ENCODE measurements around the gene RPS6KA3.
A peak's percentile ranks its signal among the peaks of the same experiment; 100 is the strongest.

RPS6KA3 gene

DNA sequence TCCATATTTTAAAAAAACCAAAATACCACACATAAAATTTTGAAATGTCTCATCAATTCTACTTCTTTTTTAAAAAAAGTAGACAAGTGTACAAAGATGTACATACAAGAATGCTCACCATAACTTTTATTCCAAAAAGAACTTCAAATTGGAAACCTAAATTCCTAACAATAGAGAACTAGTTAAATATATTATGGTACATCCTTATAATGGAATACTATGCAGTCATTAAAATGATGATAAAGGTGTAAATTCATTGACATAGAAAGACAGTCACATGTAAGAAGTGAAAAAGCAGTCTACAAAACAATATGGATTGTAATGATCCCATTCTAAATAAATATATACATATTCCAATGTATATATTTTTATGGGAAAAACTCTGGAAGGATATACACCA, 31.0 kb downstream of the RPS6KA3 start:
- no peak overlapping the region for H3K18ac ChIP-seq (ENCODE audit: low read length)
- no peak overlapping the region for H2BK15ac ChIP-seq (replicated peaks; ENCODE audit: low read depth)
- no peak for DNase-seq
- no peaks in the 10 kb centered on the region for H3K79me2 ChIP-seq (ENCODE audit: control insufficient read depth, insufficient read depth, low read length)
- no peak overlapping the region for H3K4ac ChIP-seq (ENCODE audit: low read depth, low read length)
- H3K9ac ChIP-seq (ENCODE audit: low read length): no peak overlapping the region
- no peaks in the 10 kb centered on the region for H3K4me1 ChIP-seq (ENCODE audit: control insufficient read depth, low read depth, low read length)
- no peak overlapping the region for H3K4me3 ChIP-seq (ENCODE audit: low read length)
- no peaks in the 10 kb centered on the region for H3K36me3 ChIP-seq (ENCODE audit: control insufficient read depth, insufficient read depth, low read length)
- no peak overlapping the region for H3K23ac ChIP-seq (ENCODE audit: low read length)
- no peak overlapping the region for H4K5ac ChIP-seq (ENCODE audit: low read length)
- no peak overlapping the region for H3K56ac ChIP-seq (ENCODE audit: low read length)
- no peak overlapping the region for H2AK5ac ChIP-seq (ENCODE audit: low read length)
- no peak overlapping the region for H3K4me2 ChIP-seq (ENCODE audit: low read length)
- no peak overlapping the region for H4K8ac ChIP-seq (ENCODE audit: low read depth, low read length)
- no peaks in the 10 kb centered on the region for H3K27me3 ChIP-seq (ENCODE audit: insufficient read depth, low read length, poor library complexity)
- no peak overlapping the region for H3K27ac ChIP-seq (ENCODE audit: low read depth, low read length)
- no peak overlapping the region for H2BK120ac ChIP-seq (ENCODE audit: low read depth, low read length)
- no peak overlapping the region for H2BK5ac ChIP-seq (ENCODE audit: low read length)
- no peaks in the 10 kb centered on the region for H3K79me1 ChIP-seq (ENCODE audit: low read length)

GRCh38 chrX:20233336-20233735, 33.4 kb downstream of the RPS6KA3 start:
- H2BK15ac ChIP-seq (replicated peaks; ENCODE audit: low read depth): no peak overlapping the region
- H2BK120ac ChIP-seq (ENCODE audit: low read depth, low read length): no peak overlapping the region
- WGBS (ENCODE audit: extremely low coverage, insufficient coverage, low lambda C conversion rate): no CpG with 5 or more reads among the region's 2 CpGs

GRCh38 chrX:20231598-20231997, 35.1 kb downstream of the RPS6KA3 start:
- no peak for DNase-seq
- Histone ChIP-seq H4K5ac (ENCODE audit: low read length) (no peak overlapping the region), H3K56ac (ENCODE audit: low read length) (no peak overlapping the region), H3K79me2 (ENCODE audit: control insufficient read depth, insufficient read depth, low read length) (no peaks in the 10 kb centered on the region), H3K4me3 (ENCODE audit: low read length) (no peak overlapping the region), H3K27ac (ENCODE audit: low read depth, low read length) (no peak overlapping the region), H3K4me2 (ENCODE audit: low read length) (no peak overlapping the region), H3K36me3 (ENCODE audit: control insufficient read depth, insufficient read depth, low read length) (no peaks in the 10 kb centered on the region), H2BK120ac (ENCODE audit: low read depth, low read length) (no peak overlapping the region), H3K9ac (ENCODE audit: low read length) (no peak overlapping the region), H3K4ac (ENCODE audit: low read depth, low read length) (no peak overlapping the region), H3K79me1 (ENCODE audit: low read length) (no peaks in the 10 kb centered on the region), H4K8ac (ENCODE audit: low read depth, low read length) (no peak overlapping the region), H2AK5ac (ENCODE audit: low read length) (no peak overlapping the region), H3K18ac (ENCODE audit: low read length) (no peak overlapping the region), H3K23ac (ENCODE audit: low read length) (no peak overlapping the region), H3K4me1 (ENCODE audit: control insufficient read depth, low read depth, low read length) (no peaks in the 10 kb centered on the region), H2BK5ac (ENCODE audit: low read length) (no peak overlapping the region), H2BK15ac (replicated peaks; ENCODE audit: low read depth) (no peak overlapping the region), H3K27me3 (ENCODE audit: insufficient read depth, low read length, poor library complexity) (no peaks in the 10 kb centered on the region)
- WGBS (ENCODE audit: extremely low coverage, insufficient coverage, low lambda C conversion rate): no CpG with 5 or more reads among the region's 4 CpGs

More at GRCh38 chrX:20233336-20233735, 33.4 kb downstream of the RPS6KA3 start:
- no peak overlapping the region for H3K27ac ChIP-seq (ENCODE audit: low read depth, low read length)
- H3K9ac ChIP-seq (ENCODE audit: low read length): no peak overlapping the region
- H3K23ac ChIP-seq (ENCODE audit: low read length): no peak overlapping the region
- H2BK5ac ChIP-seq (ENCODE audit: low read length): no peak overlapping the region
- H3K36me3 ChIP-seq (ENCODE audit: control insufficient read depth, insufficient read depth, low read length): no peaks in the 10 kb centered on the region
- DNase-seq: no peak
- no peak overlapping the region for H3K18ac ChIP-seq (ENCODE audit: low read length)
- H3K4me2 ChIP-seq (ENCODE audit: low read length): no peak overlapping the region
- no peaks in the 10 kb centered on the region for H3K27me3 ChIP-seq (ENCODE audit: insufficient read depth, low read length, poor library complexity)
- no peaks in the 10 kb centered on the region for H3K4me1 ChIP-seq (ENCODE audit: control insufficient read depth, low read depth, low read length)
- H3K79me2 ChIP-seq (ENCODE audit: control insufficient read depth, insufficient read depth, low read length): no peaks in the 10 kb centered on the region
- H3K4me3 ChIP-seq (ENCODE audit: low read length): no peak overlapping the region
- no peak overlapping the region for H2AK5ac ChIP-seq (ENCODE audit: low read length)
- no peak overlapping the region for H3K4ac ChIP-seq (ENCODE audit: low read depth, low read length)
- no peak overlapping the region for H3K56ac ChIP-seq (ENCODE audit: low read length)
- no peak overlapping the region for H4K8ac ChIP-seq (ENCODE audit: low read depth, low read length)
- no peaks in the 10 kb centered on the region for H3K79me1 ChIP-seq (ENCODE audit: low read length)
- H4K5ac ChIP-seq (ENCODE audit: low read length): no peak overlapping the region

GRCh38 chrX:20230406-20230805, 36.3 kb downstream of the RPS6KA3 start:
- Histone ChIP-seq H4K8ac (ENCODE audit: low read depth, low read length) (no peak overlapping the region), H3K27ac (ENCODE audit: low read depth, low read length) (no peak overlapping the region), H3K4me3 (ENCODE audit: low read length) (no peak overlapping the region), H3K4ac (ENCODE audit: low read depth, low read length) (no peak overlapping the region), H4K5ac (ENCODE audit: low read length) (no peak overlapping the region), H3K79me2 (ENCODE audit: control insufficient read depth, insufficient read depth, low read length) (no peaks in the 10 kb centered on the region), H2AK5ac (ENCODE audit: low read length) (no peak overlapping the region), H3K9ac (ENCODE audit: low read length) (no peak overlapping the region), H3K36me3 (ENCODE audit: control insufficient read depth, insufficient read depth, low read length) (no peaks in the 10 kb centered on the region), H3K79me1 (ENCODE audit: low read length) (no peaks in the 10 kb centered on the region), H2BK5ac (ENCODE audit: low read length) (no peak overlapping the region), H3K4me1 (ENCODE audit: control insufficient read depth, low read depth, low read length) (no peaks in the 10 kb centered on the region), H2BK120ac (ENCODE audit: low read depth, low read length) (no peak overlapping the region), H3K4me2 (ENCODE audit: low read length) (no peak overlapping the region), H3K18ac (ENCODE audit: low read length) (no peak overlapping the region), H3K56ac (ENCODE audit: low read length) (no peak overlapping the region), H2BK15ac (replicated peaks; ENCODE audit: low read depth) (no peak overlapping the region), H3K23ac (ENCODE audit: low read length) (no peak overlapping the region), H3K27me3 (ENCODE audit: insufficient read depth, low read length, poor library complexity) (no peaks in the 10 kb centered on the region)
- no peak for DNase-seq
- WGBS (ENCODE audit: extremely low coverage, insufficient coverage, low lambda C conversion rate): no CpG with 5 or more reads among the region's 3 CpGs

- no CpG with 5 or more reads among the region's 3 CpGs for WGBS (ENCODE audit: extremely low coverage, insufficient coverage, low lambda C conversion rate)
- Histone ChIP-seq H3K27me3 (ENCODE audit: insufficient read depth, low read length, poor library complexity) (no peaks in the 10 kb centered on the region), H3K4me1 (ENCODE audit: control insufficient read depth, low read depth, low read length) (no peaks in the 10 kb centered on the region), H3K79me1 (ENCODE audit: low read length) (no peaks in the 10 kb centered on the region), H3K18ac (ENCODE audit: low read length) (no peak overlapping the region), H3K36me3 (ENCODE audit: control insufficient read depth, insufficient read depth, low read length) (no peaks in the 10 kb centered on the region), H4K8ac (ENCODE audit: low read depth, low read length) (no peak overlapping the region), H2BK120ac (ENCODE audit: low read depth, low read length) (no peak overlapping the region), H3K79me2 (ENCODE audit: control insufficient read depth, insufficient read depth, low read length) (no peaks in the 10 kb centered on the region), H2AK5ac (ENCODE audit: low read length) (no peak overlapping the region), H3K23ac (ENCODE audit: low read length) (no peak overlapping the region), H2BK15ac (replicated peaks; ENCODE audit: low read depth) (no peak overlapping the region), H2BK5ac (ENCODE audit: low read length) (no peak overlapping the region), H3K27ac (ENCODE audit: low read depth, low read length) (no peak overlapping the region), H4K5ac (ENCODE audit: low read length) (no peak overlapping the region), H3K4ac (ENCODE audit: low read depth, low read length) (no peak overlapping the region), H3K9ac (ENCODE audit: low read length) (no peak overlapping the region), H3K4me3 (ENCODE audit: low read length) (no peak overlapping the region), H3K4me2 (ENCODE audit: low read length) (no peak overlapping the region), H3K56ac (ENCODE audit: low read length) (no peak overlapping the region)
- DNase-seq: no peak
Observed at GRCh38 chrX:20229155-20229554, 37.6 kb downstream of the RPS6KA3 start.

GRCh38 chrX:20228245-20228644, 38.5 kb downstream of the RPS6KA3 start:
- no CpG with 5 or more reads among the region's 2 CpGs for WGBS (ENCODE audit: extremely low coverage, insufficient coverage, low lambda C conversion rate)
- Histone ChIP-seq H3K23ac (ENCODE audit: low read length) (no peak overlapping the region), H3K4me1 (ENCODE audit: control insufficient read depth, low read depth, low read length) (no peaks in the 10 kb centered on the region), H3K36me3 (ENCODE audit: control insufficient read depth, insufficient read depth, low read length) (no peaks in the 10 kb centered on the region), H3K79me2 (ENCODE audit: control insufficient read depth, insufficient read depth, low read length) (no peaks in the 10 kb centered on the region), H3K27me3 (ENCODE audit: insufficient read depth, low read length, poor library complexity) (no peaks in the 10 kb centered on the region), H3K18ac (ENCODE audit: low read length) (no peak overlapping the region), H2BK120ac (ENCODE audit: low read depth, low read length) (no peak overlapping the region), H3K9ac (ENCODE audit: low read length) (no peak overlapping the region), H4K8ac (ENCODE audit: low read depth, low read length) (no peak overlapping the region), H3K79me1 (ENCODE audit: low read length) (no peaks in the 10 kb centered on the region), H3K4me2 (ENCODE audit: low read length) (no peak overlapping the region), H3K4ac (ENCODE audit: low read depth, low read length) (no peak overlapping the region), H4K5ac (ENCODE audit: low read length) (no peak overlapping the region), H2BK5ac (ENCODE audit: low read length) (no peak overlapping the region), H3K56ac (ENCODE audit: low read length) (no peak overlapping the region), H2AK5ac (ENCODE audit: low read length) (no peak overlapping the region), H2BK15ac (replicated peaks; ENCODE audit: low read depth) (no peak overlapping the region), H3K27ac (ENCODE audit: low read depth, low read length) (no peak overlapping the region), H3K4me3 (ENCODE audit: low read length) (no peak overlapping the region)
- DNase-seq: peak; percentile 32

Measured in mesendoderm (in vitro differentiated cells).